ENCODE results near the gene HNRNPUL1. TPM values are rescaled to one million over a fixed set of nuclear protein-coding genes. Genes with fewer than 3 reads are reported as not detected.

Gene HNRNPUL1
- total and polyA plus RNA-seq, 2 experiments from 2014 or later = 204 to 207 TPM

GRCh38 chr19:41269055-41269454, 4.9 kb downstream of the HNRNPUL1 start:
- Histone ChIP-seq H3K27ac (ENCODE audit: low read depth) (no peak overlapping the region), H3F3A (replicated peaks; ENCODE audit: low read depth) (peaks cover 32% of the 10 kb centered on the region), H3K4me2 (no peak overlapping the region), H3K4me1 (ENCODE audit: insufficient read depth) (peaks cover 7% of the 10 kb centered on the region), H3K27me3 (ENCODE audit: insufficient read depth) (no peaks in the 10 kb centered on the region), H3K9me2 (ENCODE audit: insufficient read depth) (no peaks in the 10 kb centered on the region), H3K79me2 (replicated peaks; ENCODE audit: insufficient read depth) (peaks cover 62% of the 10 kb centered on the region), H3K4me3 (no peak overlapping the region), H4K20me1 (replicated peaks; ENCODE audit: insufficient read depth) (peaks cover 45% of the 10 kb centered on the region), H3K36me3 (ENCODE audit: insufficient read depth) (peaks cover 59% of the 10 kb centered on the region), H2AFZ (no peak overlapping the region)
- no peaks in the 10 kb centered on the region; the same call in 2 of the 3 replicates for H3K9me3 Mint-ChIP-seq
- H3K36me3 Mint-ChIP-seq (ENCODE audit: low read depth) = peaks cover 86% of the 10 kb centered on the region
- peaks cover 19% of the 10 kb centered on the region for H3K4me1 Mint-ChIP-seq
- DNase-seq (ENCODE audit: low spot score) (no peak), ATAC-seq (no peak)
- peaks cover 11% of the 10 kb centered on the region for H3K27me3 Mint-ChIP-seq (ENCODE audit: insufficient read depth, low read depth, poor library complexity)
- H3K27ac Mint-ChIP-seq = no peak overlapping the region
- TF ChIP-seq ZNF462 (CRISPR knock-in tag; IDR thresholded peaks at IDR 0.05) (no peak), CTCF (conservative IDR thresholded peaks at IDR 0.05; ENCODE audit: low read depth in 2 of 2) (no peak), ZNF331 (CRISPR knock-in tag; IDR thresholded peaks at IDR 0.05; ENCODE audit: low read depth) (no peak), EZH2 (IDR thresholded peaks at IDR 0.05; ENCODE audit: low read depth, unreplicated experiment) (no peak), ETS1 (IDR thresholded peaks at IDR 0.05) (no peak)
- H3K4me3 Mint-ChIP-seq = no peak overlapping the region
